Tibial nerve (tissue), 4 donors: ENCODE measurements around the gene PIGQ. TPM values are rescaled to one million over a fixed set of nuclear protein-coding genes. Genes with fewer than 3 reads are reported as not detected.
A peak's percentile ranks its signal among the peaks of the same experiment; 100 is the strongest.

ENCODE experiments used
- DNase-seq, 2 donors: peaks; one replicate each; pipeline ENCODE4 v3.0.0-alpha.2; 2019; ENCODE audit warnings: low spot score in 2 of 2
- H3K27ac ChIP-seq, 4 donors: fragments of 200-600 bp; sonication (generic) in 3 of 4; one replicate each; pipeline ENCODE4 v1.5.1; 2017 to 2019; ENCODE audit warnings: mild to moderate bottlenecking in 1 of 4
- H3K27me3 ChIP-seq, 2 donors: fragments of 200-600 bp; sonication (generic) in 1 of 2; one replicate each; pipeline versions ENCODE4 v1.5.1 to v1.6.0; 2017 to 2019
- H3K36me3 ChIP-seq, 3 donors: fragments of 200-600 bp; sonication (generic); one replicate each; pipeline ENCODE4 v1.5.1; 2018 to 2019
- H3K4me1 ChIP-seq, 4 donors: fragments of 200-600 bp; sonication (generic) in 3 of 4; one replicate each; pipeline ENCODE4 v1.5.1; 2017 to 2019
- H3K4me3 ChIP-seq, 4 donors: fragments of 200-600 bp; sonication (generic) in 3 of 4; one replicate each; pipeline ENCODE4 v1.5.1; 2017 to 2019; ENCODE audit warnings: mild to moderate bottlenecking in 1 of 4, moderate library complexity in 1 of 4
- H3K9me3 ChIP-seq, 4 donors: fragments of 200-600 bp; sonication (generic) in 3 of 4; one replicate each; pipeline ENCODE4 v1.5.1; 2017 to 2019
- CTCF ChIP-seq, 5 experiments: fragments of 200-600 bp in 3 of 5; fragments of 450-650 bp in 2 of 5; sonication (generic) in 3 of 5; IDR thresholded peaks; one replicate each; pipeline ENCODE4 v1.5.1; 2016 to 2019; ENCODE audit warnings: antibody characterized with exemption in 5 of 5, mild to moderate bottlenecking in 3 of 5, moderate library complexity in 2 of 5
- EP300 ChIP-seq, 2 donors: sonication (generic); formaldehyde crosslinking; IDR thresholded peaks; one replicate each; pipeline ENCODE4 v1.6.1; 2017; ENCODE audit warnings: antibody characterized with exemption in 2 of 2, mild to moderate bottlenecking in 1 of 2
- POLR2A ChIP-seq, 2 donors: fragments of 450-650 bp; IDR thresholded peaks; one replicate each; pipeline ENCODE4 v1.6.1; 2017; ENCODE audit warnings: antibody characterized with exemption in 2 of 2, mild to moderate bottlenecking in 2 of 2, moderate library complexity in 2 of 2
- WGBS, 2 donors: methylation state at CpG; one replicate each; pipeline ENCODE4 v1.1.5; 2018; 5-methylcytosine and 5-hydroxymethylcytosine counted together
- total RNA-seq, 4 donors: library from RNA; depleted of rRNA; stranded (reverse); fragments of >200 nt; gene quantifications; one replicate each; pipeline ENCODE4 v1.1.0, GENCODE V29; 2016

PIGQ gene
- 10 to 100 TPM; 49.2 to 89.6 (median 71.8) TPM for total RNA-seq

DNA sequence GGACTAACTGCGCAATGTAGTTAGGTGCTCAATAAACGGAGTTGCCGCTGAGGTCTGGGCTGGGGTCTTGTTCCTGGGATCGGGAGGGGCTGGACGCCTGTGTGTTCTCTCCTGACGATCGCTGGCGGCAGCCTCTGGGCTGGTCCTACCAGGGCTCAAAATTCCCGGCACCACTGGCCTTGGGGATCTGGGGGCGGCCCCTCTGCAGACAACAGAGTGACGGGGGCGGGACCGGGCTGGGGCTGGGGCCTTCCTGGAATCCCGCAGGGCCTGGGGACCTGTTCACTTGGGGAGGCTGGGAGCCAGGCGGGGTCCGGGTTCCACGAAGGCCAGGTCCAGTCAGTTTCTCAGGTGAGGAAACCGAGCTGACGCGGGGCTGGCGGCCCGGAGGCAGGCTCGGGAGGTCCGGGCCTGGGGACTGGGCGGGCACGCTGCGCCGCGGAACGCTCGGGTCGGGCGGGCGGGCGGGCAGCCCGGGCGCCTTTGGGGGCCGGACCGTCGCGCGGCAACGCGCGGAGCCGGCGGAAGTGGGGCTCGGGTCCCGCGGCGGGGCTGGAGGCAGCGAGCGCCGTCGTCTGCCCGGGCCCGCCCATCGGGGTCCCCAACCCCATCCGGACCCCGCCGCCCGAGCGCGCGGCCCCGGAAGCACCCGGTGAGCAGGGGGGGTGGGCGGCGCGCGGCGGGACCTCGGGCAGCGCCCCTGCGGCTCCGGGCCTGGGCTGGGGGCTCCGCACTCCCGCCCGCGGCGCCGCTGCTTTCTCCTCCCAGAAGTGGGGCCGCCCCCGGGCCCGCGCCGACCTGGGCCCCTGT, at the start of gene PIGQ:
Gene PIGQ, plus strand, starts transcription at position 524 of the 810 bp plus-strand sequence. CDS start 4,107 bp downstream, outside the sequence.
- H3K9me3 ChIP-seq: no peaks in the 10 kb centered on the region
- peak in 1 of 2 donors; percentile 46 for DNase-seq

DNA sequence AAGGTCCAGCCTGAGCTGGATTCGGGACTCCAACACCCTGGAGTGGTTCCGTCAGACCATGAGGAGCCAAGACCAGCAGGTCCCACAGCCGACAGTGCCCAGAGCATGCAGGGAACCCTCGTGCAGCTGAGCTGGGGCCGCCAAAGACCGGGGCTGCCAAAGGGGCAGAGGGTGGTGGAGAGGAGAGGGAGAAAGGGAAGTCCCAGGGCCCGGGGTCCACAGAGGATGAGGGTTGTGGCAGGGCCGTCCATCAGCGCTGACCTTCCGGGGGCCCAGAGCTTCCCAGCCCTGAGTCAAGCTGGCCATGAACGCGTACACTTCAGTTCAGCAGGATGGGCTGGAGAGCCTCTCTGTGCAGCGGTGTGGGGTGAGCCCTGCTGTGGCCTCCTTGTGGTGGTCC, 48.9 kb upstream of the PIGQ start:
- Histone ChIP-seq H3K4me3 (no peak overlapping the region), H3K36me3 (peaks cover 0 to 59% (median 0%) of the 10 kb centered on the region in 3 donors), H3K4me1 (peaks cover 0 to 11% (median 7%) of the 10 kb centered on the region in 4 donors), H3K27me3 (no peaks in the 10 kb centered on the region), H3K27ac (no peak overlapping the region), H3K9me3 (no peaks in the 10 kb centered on the region)
- no peak for TF ChIP-seq POLR2A (IDR thresholded peaks at IDR 0.05)
- no peak for TF ChIP-seq EP300 (IDR thresholded peaks at IDR 0.05)
- no peak for TF ChIP-seq CTCF (IDR thresholded peaks at IDR 0.05)
- no peak for DNase-seq
- 93 to 94% methylated on average over 12 to 13 of the region's 13 CpGs for WGBS, 2 donors

More for the DNA sequence above, at the start of gene PIGQ:
- peak within 1 kb of the TSS; percentile 35 to 88 (median 83) for H3K27ac ChIP-seq
- peaks cover 0 to 68% (median 28%) of the 10 kb centered on the region in 4 donors for H3K4me1 ChIP-seq
- TF ChIP-seq POLR2A (IDR thresholded peaks at IDR 0.05): no peak
- TF ChIP-seq EP300 (IDR thresholded peaks at IDR 0.05): no peak
- no peak for TF ChIP-seq CTCF (IDR thresholded peaks at IDR 0.05)
- H3K4me3 ChIP-seq: peak within 1 kb of the TSS; percentile 52 to 90 (median 70)
- no peaks in the 10 kb centered on the region for H3K27me3 ChIP-seq
- 6% methylated on average over 13 to 14 of the region's 87 CpGs for WGBS, 2 donors
- H3K36me3 ChIP-seq: peaks cover 0 to 24% (median 0%) of the 10 kb centered on the region in 3 donors

DNA sequence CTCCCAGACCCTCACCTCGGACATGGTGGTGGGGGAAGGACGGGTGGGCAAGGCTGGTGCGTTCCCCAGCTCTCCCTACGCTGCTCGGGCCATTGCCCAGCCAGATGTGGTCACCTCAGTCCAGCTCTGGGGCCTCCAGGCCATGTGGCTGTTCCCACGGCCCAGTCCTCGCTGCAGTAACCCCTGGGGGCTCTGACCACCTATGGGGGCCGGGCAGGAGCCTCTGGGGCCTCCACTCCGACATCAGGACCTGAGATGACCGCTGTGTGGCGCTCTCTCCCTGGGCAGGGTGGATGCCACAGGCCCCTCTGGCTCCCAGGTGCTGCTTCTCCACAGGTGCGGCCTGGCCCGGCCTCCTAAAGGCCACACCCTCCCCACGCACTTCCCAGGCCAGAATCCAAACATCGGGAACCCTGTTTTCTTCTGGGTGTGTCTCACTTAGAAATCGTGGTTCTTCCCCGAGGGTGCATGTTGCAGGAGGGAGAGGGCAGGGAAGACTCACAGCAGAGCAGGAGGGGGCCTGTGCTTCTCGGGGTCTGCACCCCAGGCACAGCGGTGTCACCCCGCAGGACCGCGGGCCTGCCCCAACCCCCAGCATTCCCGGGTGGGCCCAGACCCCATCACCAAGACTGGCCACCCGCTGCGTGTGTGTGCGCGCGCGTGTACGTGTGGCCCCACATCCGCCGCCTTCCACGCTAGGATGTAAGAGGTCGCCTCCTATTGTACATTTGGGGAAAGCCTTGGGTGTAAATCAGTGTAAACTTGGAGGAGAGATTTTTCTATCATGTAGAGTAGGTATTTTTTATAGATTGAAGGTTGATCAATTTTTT, 48.2 kb upstream of the PIGQ start:
- Histone ChIP-seq H3K4me3 (no peak overlapping the region), H3K27ac (no peak overlapping the region), H3K27me3 (no peaks in the 10 kb centered on the region), H3K4me1 (peaks cover 0 to 18% (median 15%) of the 10 kb centered on the region in 4 donors), H3K9me3 (no peaks in the 10 kb centered on the region), H3K36me3 (peaks cover 0 to 52% (median 0%) of the 10 kb centered on the region in 3 donors)
- DNase-seq: no peak
- TF ChIP-seq CTCF (IDR thresholded peaks at IDR 0.05) (peak in 1 of 5 experiments; percentile 7), EP300 (IDR thresholded peaks at IDR 0.05) (no peak)
- WGBS, 2 donors: 75 to 79% methylated on average over 29 to 32 of the region's 34 CpGs

- 69 to 80% methylated on average over 21 of the region's 23 CpGs for WGBS, 2 donors
- Histone ChIP-seq H3K27me3 (no peaks in the 10 kb centered on the region), H3K4me3 (no peak overlapping the region), H3K27ac (no peak overlapping the region), H3K36me3 (peaks cover 0 to 42% (median 0%) of the 10 kb centered on the region in 3 donors), H3K4me1 (peaks cover 0 to 21% (median 16%) of the 10 kb centered on the region in 4 donors), H3K9me3 (no peaks in the 10 kb centered on the region)
- no peak for DNase-seq
- no peak for TF ChIP-seq CTCF (IDR thresholded peaks at IDR 0.05)
- TF ChIP-seq POLR2A (IDR thresholded peaks at IDR 0.05): no peak
- TF ChIP-seq EP300 (IDR thresholded peaks at IDR 0.05): no peak
These were observed 47.3 kb upstream of the PIGQ start for GRCh38 chr16:522320-523096.
